Tibial nerve (tissue), 4 donors: ENCODE data around the gene EGFL7.

Experiments used
- EP300 ChIP-seq, 2 donors: sonication (generic); formaldehyde crosslinking; IDR thresholded peaks; one replicate each; pipeline ENCODE4 v1.6.1; 2017; ENCODE audit warnings: antibody characterized with exemption in 2 of 2, mild to moderate bottlenecking in 1 of 2
- POLR2A ChIP-seq, 2 donors: fragments of 450-650 bp; IDR thresholded peaks; one replicate each; pipeline ENCODE4 v1.6.1; 2017; ENCODE audit warnings: antibody characterized with exemption in 2 of 2, mild to moderate bottlenecking in 2 of 2, moderate library complexity in 2 of 2
- TF ChIP-seq, protein P1 (sequence below), 5 experiments: fragments of 200-600 bp in 3 of 5; fragments of 450-650 bp in 2 of 5; sonication (generic) in 3 of 5; IDR thresholded peaks; one replicate each; pipeline ENCODE4 v1.5.1; 2016 to 2019; ENCODE audit warnings: antibody characterized with exemption in 5 of 5, mild to moderate bottlenecking in 3 of 5, moderate library complexity in 2 of 5

DNA sequence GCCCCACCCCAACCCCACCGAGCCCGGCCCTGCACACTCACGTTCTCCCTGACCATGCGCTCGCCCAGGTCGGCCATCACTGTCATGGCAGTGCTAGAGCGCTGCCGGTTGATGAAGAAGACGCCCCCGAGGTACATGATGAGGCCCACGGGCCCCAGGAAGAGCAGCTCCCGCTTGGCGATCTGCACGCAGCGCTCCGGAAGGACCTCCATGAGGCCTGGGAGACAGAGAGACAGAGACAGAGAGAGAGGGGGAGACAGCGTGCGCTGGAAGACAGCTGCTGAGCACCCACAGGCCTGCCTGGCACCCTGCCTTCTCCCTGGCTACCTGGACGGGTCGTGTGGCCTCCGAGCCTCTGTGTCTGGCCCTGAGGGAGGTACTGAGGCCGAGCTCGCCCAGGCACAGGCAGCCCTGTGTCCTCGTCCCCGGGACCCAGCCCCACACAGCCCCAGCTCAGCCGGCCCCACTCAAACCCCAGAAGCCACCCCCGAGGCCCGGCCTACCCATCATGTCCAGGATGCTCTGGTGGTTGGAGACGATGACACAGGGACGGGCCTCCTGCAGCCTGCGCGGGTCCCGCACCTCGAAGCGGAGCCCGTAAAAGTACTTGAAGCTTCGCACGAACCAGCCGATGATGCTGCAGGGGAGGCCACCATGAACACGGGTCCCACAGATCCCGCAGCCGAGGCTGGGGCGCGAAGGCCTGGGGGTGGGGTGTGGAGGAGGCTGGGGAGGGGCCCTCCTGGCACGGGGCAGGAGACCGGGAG lies 14.4 kb downstream of the EGFL7 start:
- TF ChIP-seq POLR2A (IDR thresholded peaks at IDR 0.05) (no peak), EP300 (IDR thresholded peaks at IDR 0.05) (no peak)
- TF ChIP-seq, protein P1, sequence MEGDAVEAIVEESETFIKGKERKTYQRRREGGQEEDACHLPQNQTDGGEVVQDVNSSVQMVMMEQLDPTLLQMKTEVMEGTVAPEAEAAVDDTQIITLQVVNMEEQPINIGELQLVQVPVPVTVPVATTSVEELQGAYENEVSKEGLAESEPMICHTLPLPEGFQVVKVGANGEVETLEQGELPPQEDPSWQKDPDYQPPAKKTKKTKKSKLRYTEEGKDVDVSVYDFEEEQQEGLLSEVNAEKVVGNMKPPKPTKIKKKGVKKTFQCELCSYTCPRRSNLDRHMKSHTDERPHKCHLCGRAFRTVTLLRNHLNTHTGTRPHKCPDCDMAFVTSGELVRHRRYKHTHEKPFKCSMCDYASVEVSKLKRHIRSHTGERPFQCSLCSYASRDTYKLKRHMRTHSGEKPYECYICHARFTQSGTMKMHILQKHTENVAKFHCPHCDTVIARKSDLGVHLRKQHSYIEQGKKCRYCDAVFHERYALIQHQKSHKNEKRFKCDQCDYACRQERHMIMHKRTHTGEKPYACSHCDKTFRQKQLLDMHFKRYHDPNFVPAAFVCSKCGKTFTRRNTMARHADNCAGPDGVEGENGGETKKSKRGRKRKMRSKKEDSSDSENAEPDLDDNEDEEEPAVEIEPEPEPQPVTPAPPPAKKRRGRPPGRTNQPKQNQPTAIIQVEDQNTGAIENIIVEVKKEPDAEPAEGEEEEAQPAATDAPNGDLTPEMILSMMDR (IDR thresholded peaks at IDR 0.05), result no peak
